Nephron progenitor cell (in vitro differentiated cells): Measurements from ENCODE around the gene AQP6.

Experiments used
- DNase-seq: peaks from one replicate; pipeline ENCODE4 v3.0.0; 2021
- H3K27ac Mint-ChIP-seq: 2 replicates; pipeline ENCODE4 v1.8.0; 2021; ENCODE audit warnings: mild to moderate bottlenecking, moderate library complexity, mixed read lengths
- H3K27me3 Mint-ChIP-seq: 2 replicates; pipeline ENCODE4 v1.8.0; 2021; ENCODE audit warnings: mild to moderate bottlenecking, low read depth, mixed read lengths; ENCODE audit not compliant: poor library complexity
- H3K36me3 Mint-ChIP-seq: 2 replicates; pipeline ENCODE4 v1.8.0; 2021; ENCODE audit warnings: low read depth, mixed read lengths
- H3K4me1 Mint-ChIP-seq: 2 replicates; pipeline ENCODE4 v1.8.0; 2021; ENCODE audit warnings: mixed read lengths
- H3K4me3 Mint-ChIP-seq: 2 replicates; pipeline ENCODE4 v1.8.0; 2021; ENCODE audit warnings: mild to moderate bottlenecking, moderate library complexity, mixed read lengths
- H3K9me3 Mint-ChIP-seq: 2 replicates; pipeline ENCODE4 v1.8.0; 2021; ENCODE audit warnings: mild to moderate bottlenecking, moderate library complexity, mixed read lengths
- TF ChIP-seq, protein P1 (sequence below): fragments of 200-600 bp; sonication (generic); IDR thresholded peaks from 2 replicates; pipeline ENCODE4 v1.5.0; 2021; ENCODE audit warnings: antibody characterized with exemption

The AQP6 gene

DNA sequence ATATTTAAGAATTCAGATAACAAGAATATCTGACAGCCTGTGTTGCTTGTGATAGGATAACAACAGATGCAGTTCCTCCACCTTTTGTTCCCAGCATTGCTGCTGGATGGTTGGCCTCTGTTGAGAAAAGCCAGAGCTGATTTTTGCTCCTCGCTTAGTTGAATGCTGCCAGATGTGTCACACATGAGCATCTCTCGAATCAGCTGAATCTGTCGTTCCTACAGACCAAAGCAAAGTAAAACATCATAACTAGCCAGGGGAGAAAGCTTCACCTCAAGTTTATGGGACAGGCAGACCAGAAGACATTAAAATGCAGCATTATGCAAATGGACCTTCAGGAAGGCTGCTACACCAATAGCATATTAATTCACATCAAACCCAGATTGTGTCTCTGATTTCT lies 32.4 kb downstream of the AQP6 start:
- Mint-ChIP-seq H3K27me3 (no peaks in the 10 kb centered on the region), H3K4me1 (peaks cover 4% of the 10 kb centered on the region), H3K4me3 (no peak overlapping the region), H3K9me3 (no peaks in the 10 kb centered on the region), H3K36me3 (peaks cover 45% of the 10 kb centered on the region), H3K27ac (peak overlapping the region; percentile 50)
- TF ChIP-seq, protein P1, sequence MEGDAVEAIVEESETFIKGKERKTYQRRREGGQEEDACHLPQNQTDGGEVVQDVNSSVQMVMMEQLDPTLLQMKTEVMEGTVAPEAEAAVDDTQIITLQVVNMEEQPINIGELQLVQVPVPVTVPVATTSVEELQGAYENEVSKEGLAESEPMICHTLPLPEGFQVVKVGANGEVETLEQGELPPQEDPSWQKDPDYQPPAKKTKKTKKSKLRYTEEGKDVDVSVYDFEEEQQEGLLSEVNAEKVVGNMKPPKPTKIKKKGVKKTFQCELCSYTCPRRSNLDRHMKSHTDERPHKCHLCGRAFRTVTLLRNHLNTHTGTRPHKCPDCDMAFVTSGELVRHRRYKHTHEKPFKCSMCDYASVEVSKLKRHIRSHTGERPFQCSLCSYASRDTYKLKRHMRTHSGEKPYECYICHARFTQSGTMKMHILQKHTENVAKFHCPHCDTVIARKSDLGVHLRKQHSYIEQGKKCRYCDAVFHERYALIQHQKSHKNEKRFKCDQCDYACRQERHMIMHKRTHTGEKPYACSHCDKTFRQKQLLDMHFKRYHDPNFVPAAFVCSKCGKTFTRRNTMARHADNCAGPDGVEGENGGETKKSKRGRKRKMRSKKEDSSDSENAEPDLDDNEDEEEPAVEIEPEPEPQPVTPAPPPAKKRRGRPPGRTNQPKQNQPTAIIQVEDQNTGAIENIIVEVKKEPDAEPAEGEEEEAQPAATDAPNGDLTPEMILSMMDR, result no peak
- no peak for DNase-seq

DNA sequence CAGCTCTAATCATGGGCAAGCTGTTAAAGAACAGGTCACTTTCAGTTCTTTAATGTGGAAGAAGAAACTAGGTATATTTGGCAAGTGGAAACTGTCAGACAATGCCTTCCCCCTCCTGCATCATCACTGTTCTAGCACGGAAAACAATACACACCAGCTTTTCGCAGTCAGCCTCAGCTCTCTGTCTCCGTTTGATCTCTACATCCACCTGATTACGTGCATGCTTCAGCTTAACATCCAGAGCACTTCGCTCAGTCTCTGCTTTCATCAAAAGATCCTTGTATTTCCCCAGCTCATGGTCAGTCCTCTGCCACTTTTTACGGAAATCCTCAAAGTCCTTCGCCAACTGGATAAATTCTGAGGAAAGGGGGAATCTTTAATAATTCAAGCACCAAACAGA lies 33.5 kb downstream of the AQP6 start:
- Mint-ChIP-seq H3K4me1 (peaks cover 4% of the 10 kb centered on the region), H3K36me3 (peaks cover 43% of the 10 kb centered on the region)

DNA sequence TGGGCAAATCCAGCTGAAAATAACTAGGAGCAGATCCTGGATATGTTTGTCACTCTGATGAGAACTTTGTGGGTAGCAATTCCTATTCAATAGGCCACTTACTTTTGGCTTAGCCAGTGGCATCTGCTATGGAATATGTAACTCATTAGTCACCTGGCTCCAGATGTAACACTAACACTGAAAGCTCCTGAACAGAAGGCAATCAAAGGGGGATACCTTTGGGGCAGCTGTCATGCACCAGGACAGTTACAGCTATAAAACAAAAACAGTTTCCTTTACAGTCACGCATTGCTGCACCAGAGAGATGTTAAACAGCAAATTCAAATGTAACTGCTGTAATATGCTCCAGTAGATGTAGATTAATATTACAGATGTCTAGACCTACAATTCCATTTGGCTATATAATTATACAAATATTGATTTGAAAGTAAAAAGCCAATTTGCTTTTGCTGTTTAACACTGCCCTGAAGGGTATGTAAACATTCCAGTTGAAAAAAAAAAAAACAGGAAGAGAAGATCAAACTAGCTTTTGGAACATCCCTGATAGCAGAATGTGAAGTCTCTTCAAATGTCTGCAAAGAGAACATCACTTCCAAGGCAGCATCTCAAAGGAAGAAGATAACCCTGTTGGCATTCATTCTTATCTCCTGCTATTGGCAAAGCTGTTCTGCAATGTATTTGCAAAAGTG lies 34.2 kb downstream of the AQP6 start:
- Mint-ChIP-seq H3K27me3 (no peaks in the 10 kb centered on the region), H3K27ac (no peak overlapping the region), H3K4me1 (peaks cover 4% of the 10 kb centered on the region), H3K4me3 (no peak overlapping the region), H3K9me3 (no peaks in the 10 kb centered on the region), H3K36me3 (peaks cover 41% of the 10 kb centered on the region)
- no peak for DNase-seq
- TF ChIP-seq, protein P1, result no peak

More for the DNA sequence above, 33.5 kb downstream of the AQP6 start:
- TF ChIP-seq, protein P1, result no peak
- H3K4me3 Mint-ChIP-seq, result no peak overlapping the region
- no peaks in the 10 kb centered on the region for H3K9me3 Mint-ChIP-seq
- H3K27me3 Mint-ChIP-seq, result no peaks in the 10 kb centered on the region
- peak overlapping the region; percentile 79 for H3K27ac Mint-ChIP-seq
- no peak for DNase-seq

DNA sequence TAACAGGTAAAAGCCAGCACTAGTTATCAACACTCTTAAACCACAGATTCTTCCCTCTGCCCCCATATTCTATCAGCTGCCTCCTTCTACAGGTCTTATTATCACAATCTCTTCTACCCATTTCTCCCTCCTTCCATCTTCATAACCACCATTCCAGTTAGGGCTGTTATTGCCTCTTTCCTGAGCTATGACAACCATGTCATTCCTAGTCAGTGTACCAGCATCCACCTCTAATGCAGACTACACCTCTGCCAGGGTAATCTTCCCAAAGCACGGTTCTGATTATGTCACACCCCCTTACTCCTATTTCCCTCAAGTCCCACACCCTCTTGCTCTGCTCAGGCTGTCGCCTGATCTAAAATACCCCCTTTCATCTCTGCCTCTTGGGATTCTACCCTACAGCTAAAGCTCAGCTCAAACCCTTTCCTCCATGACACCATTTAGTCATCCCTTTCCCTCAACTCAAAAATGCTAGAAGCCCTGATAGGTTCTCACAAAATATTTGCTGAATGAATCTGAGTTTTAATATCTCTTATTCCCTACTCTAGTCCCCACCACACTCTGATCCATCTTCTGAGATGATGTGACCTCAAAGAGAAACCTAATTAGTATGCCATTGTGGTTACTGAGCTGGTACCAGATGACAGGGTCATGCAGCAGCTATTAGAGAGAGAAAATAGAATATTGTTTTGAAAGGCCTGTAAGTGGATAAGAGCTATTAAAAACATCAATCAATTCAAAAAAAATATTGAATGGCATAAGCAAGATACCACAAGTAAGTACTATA lies 40.8 kb downstream of the AQP6 start:
- no peaks in the 10 kb centered on the region for H3K27me3 Mint-ChIP-seq
- peak overlapping the region; percentile 29 for H3K27ac Mint-ChIP-seq
- no peak for DNase-seq
- peaks cover 39% of the 10 kb centered on the region for H3K36me3 Mint-ChIP-seq
- TF ChIP-seq, protein P1, result no peak
- H3K9me3 Mint-ChIP-seq, result no peaks in the 10 kb centered on the region
- no peak overlapping the region for H3K4me3 Mint-ChIP-seq
- no peaks in the 10 kb centered on the region for H3K4me1 Mint-ChIP-seq

DNA sequence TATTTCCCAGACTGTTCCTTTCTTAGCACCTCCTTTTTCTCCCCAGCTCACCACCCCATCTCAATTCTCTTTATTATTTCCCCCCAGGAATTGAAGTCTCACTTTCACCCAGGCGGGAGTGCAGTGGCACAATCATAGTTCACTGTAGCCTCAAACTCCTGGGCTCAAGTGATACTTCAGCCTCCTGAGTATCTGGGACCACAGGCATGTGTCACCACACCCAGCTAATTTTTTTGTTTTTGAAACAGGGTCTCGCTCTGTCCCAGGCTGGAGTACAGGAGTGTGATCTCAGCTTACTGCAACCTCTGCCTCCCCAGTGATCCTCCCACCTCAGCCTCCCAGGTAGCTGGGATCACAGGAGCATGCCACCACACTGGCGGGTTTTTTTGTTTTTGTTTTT lies 41.6 kb downstream of the AQP6 start:
- TF ChIP-seq, protein P1, result no peak
- Mint-ChIP-seq H3K27me3 (no peaks in the 10 kb centered on the region), H3K4me3 (no peak overlapping the region), H3K9me3 (no peaks in the 10 kb centered on the region), H3K4me1 (no peaks in the 10 kb centered on the region), H3K27ac (no peak overlapping the region), H3K36me3 (peaks cover 37% of the 10 kb centered on the region)
- DNase-seq, result no peak
